Right renal cortex interstitium (tissue), 3 donors: Measurements from ENCODE around the gene HMHB1. TPM values are rescaled to one million over a fixed set of nuclear protein-coding genes. Genes with fewer than 3 reads are reported as not detected.
"Not testable (repeated sequence)": the region's sequence is repeated elsewhere in the genome, so short reads cannot be mapped to it uniquely, and the experiment has no call there.

Source experiments
- DNase-seq, 3 donors: peaks; one replicate each; pipeline ENCODE4 v3.0.0-alpha.2; 2013; ENCODE audit warnings: low read depth in 3 of 3, low spot score in 2 of 3
- polyA plus RNA-seq, 3 donors: library from polyadenylated mRNA; unstranded; fragments of 120-200 nt; gene quantifications; one replicate each; pipeline ENCODE4 v1.2.1, GENCODE V29; 2013; ENCODE audit not compliant: insufficient read length in 3 of 3

Gene HMHB1
- polyA plus RNA-seq, 3 donors, result not detected

GRCh38 chr5:143800715-143801114 lies 11.2 kb upstream of the HMHB1 start:
- DNase-seq, result no peak

- DNase-seq, result no peak
Measured at GRCh38 chr5:143801252-143801939, 10.6 kb upstream of the HMHB1 start.

GRCh38 chr5:143805861-143806260 lies 6.1 kb upstream of the HMHB1 start:
- no peak for DNase-seq

- DNase-seq, result no peak
Measured at GRCh38 chr5:143806579-143806978, 5.4 kb upstream of the HMHB1 start.

- no peak for DNase-seq
Measured at GRCh38 chr5:143807401-143807800, 4.6 kb upstream of the HMHB1 start.

- DNase-seq, result not testable (repeated sequence)
Measured at GRCh38 chr5:143816370-143816769, 4.4 kb downstream of the HMHB1 start.

- no peak for DNase-seq
Measured at GRCh38 chr5:143819716-143820115, 7.8 kb downstream of the HMHB1 start.

- no peak for DNase-seq
Measured at GRCh38 chr5:143820451-143820850, 8.5 kb downstream of the HMHB1 start.

GRCh38 chr5:143824851-143825720 lies 13.1 kb downstream of the HMHB1 start:
- peak; percentile 36 to 57 (median 47) for DNase-seq

- no peak for DNase-seq
Measured at GRCh38 chr5:143826951-143827444, 15.0 kb downstream of the HMHB1 start.

GRCh38 chr5:143828710-143829109 lies 16.7 kb downstream of the HMHB1 start:
- no peak for DNase-seq

- no peak for DNase-seq
Measured at GRCh38 chr5:143833177-143833576, 21.2 kb downstream of the HMHB1 start.

- no peak for DNase-seq
Measured at GRCh38 chr5:143835251-143835650, 23.3 kb downstream of the HMHB1 start.

GRCh38 chr5:143836161-143836725 lies 24.3 kb downstream of the HMHB1 start:
- DNase-seq, result no peak

- DNase-seq, result peak in 2 of 3 donors; percentile 17 to 29
Measured at GRCh38 chr5:143837306-143837848, 25.4 kb downstream of the HMHB1 start.

GRCh38 chr5:143841446-143841845 lies 29.5 kb downstream of the HMHB1 start:
- DNase-seq, result no peak

GRCh38 chr5:143842920-143843319 lies 31.0 kb downstream of the HMHB1 start:
- no peak for DNase-seq

GRCh38 chr5:143843461-143843860 lies 31.5 kb downstream of the HMHB1 start:
- DNase-seq, result no peak

- no peak for DNase-seq
Measured at GRCh38 chr5:143850050-143850683, 38.2 kb downstream of the HMHB1 start.

- no peak for DNase-seq
Measured at GRCh38 chr5:143851383-143851782, 39.4 kb downstream of the HMHB1 start.

- no peak for DNase-seq
Measured at GRCh38 chr5:143860211-143860610, 48.2 kb downstream of the HMHB1 start.
